HEK293 (cell line): ENCODE measurements around the gene SS18L1.

Source experiments
- CTCF ChIA-PET: fragments of 350-600 bp; formaldehyde crosslinking; extraction: SDS; loops from one replicate; lab custom pipeline; 2021; ENCODE audit warnings: antibody characterized with exemption; lab: Yijun Ruan, JAX
- POLR2A ChIA-PET: fragments of 300-600 bp; formaldehyde crosslinking; extraction: SDS; loops from one replicate; lab custom pipeline; 2020; ENCODE audit warnings: antibody characterized with exemption, inconsistent platforms; lab: Yijun Ruan, JAX
- H3K27ac ChIP-seq: fragments of 200-500 bp; sonication (Bioruptor generic); 2 replicates; pipeline ENCODE4 v1.5.1; 2014; ENCODE audit warnings: low read depth, low read length, control low read depth, inconsistent platforms; ENCODE audit errors: extremely low read depth
- H3K36me3 ChIP-seq, 2 experiments: fragments of 200-500 bp in 1 of 2; sonication (Bioruptor generic) in 1 of 2; 1 replicate in 1 of 2; 2 replicates in 1 of 2; pipeline ENCODE4 v1.5.1; 2014 to 2017; ENCODE audit warnings: inconsistent platforms in 2 of 2, low read length in 2 of 2; ENCODE audit not compliant: control insufficient read depth in 2 of 2, insufficient read depth in 1 of 2
- H3K4me1 ChIP-seq: fragments of 200-500 bp; sonication (Bioruptor generic); 2 replicates; pipeline ENCODE4 v1.5.1; 2014; ENCODE audit warnings: mild to moderate bottlenecking, low read length, inconsistent platforms; ENCODE audit not compliant: control insufficient read depth, insufficient read depth
- H3K4me3 ChIP-seq: 2 replicates; pipeline ENCODE4 v1.5.1; 2011; ENCODE audit warnings: low read depth, mild to moderate bottlenecking, control low read depth, low read length, moderate library complexity
- H3K9me3 ChIP-seq: fragments of 200-500 bp; sonication (Bioruptor generic); 2 replicates; pipeline ENCODE4 v1.5.1; 2014; ENCODE audit warnings: low read depth, low read length, inconsistent platforms; ENCODE audit not compliant: control insufficient read depth, insufficient read depth
- FEZF1 ChIP-seq: fragments of 450-650 bp; formaldehyde crosslinking; IDR thresholded peaks from 2 replicates; pipeline ENCODE4 v1.5.1; 2016; ENCODE audit warnings: missing biosample characterization, missing genetic modification characterization
- MYNN ChIP-seq: fragments of 450-650 bp; formaldehyde crosslinking; IDR thresholded peaks from 2 replicates; pipeline ENCODE4 v1.5.1; 2016; ENCODE audit warnings: missing biosample characterization, missing genetic modification characterization, borderline replicate concordance
- OSR2 ChIP-seq: fragments of 450-650 bp; formaldehyde crosslinking; IDR thresholded peaks from 2 replicates; pipeline ENCODE4 v1.5.1; 2016; ENCODE audit warnings: missing biosample characterization, missing genetic modification characterization
- SCRT1 ChIP-seq: fragments of 450-650 bp; formaldehyde crosslinking; IDR thresholded peaks from 2 replicates; pipeline ENCODE4 v1.5.1; 2016; ENCODE audit warnings: missing biosample characterization, missing genetic modification characterization, borderline replicate concordance
- ZBTB20 ChIP-seq: fragments of 450-650 bp; formaldehyde crosslinking; IDR thresholded peaks from 2 replicates; pipeline ENCODE4 v1.5.1; 2016; ENCODE audit warnings: missing biosample characterization, missing genetic modification characterization
- ZBTB26 ChIP-seq: fragments of 450-650 bp; formaldehyde crosslinking; optimal IDR thresholded peaks from 2 replicates; pipeline ENCODE3; 2016; ENCODE audit warnings: missing biosample characterization, mild to moderate bottlenecking, missing genetic modification characterization
- ZFP37 ChIP-seq: fragments of 450-650 bp; formaldehyde crosslinking; IDR thresholded peaks from 2 replicates; pipeline ENCODE4 v1.5.1; 2016; ENCODE audit warnings: missing biosample characterization, missing genetic modification characterization
- ZIC2 ChIP-seq: fragments of 450-650 bp; formaldehyde crosslinking; IDR thresholded peaks from 2 replicates; pipeline ENCODE4 v1.5.1; 2016; ENCODE audit warnings: missing biosample characterization, missing genetic modification characterization
- ZNF10 ChIP-seq: fragments of 450-650 bp; formaldehyde crosslinking; IDR thresholded peaks from 2 replicates; pipeline ENCODE4 v1.5.1; 2017; ENCODE audit warnings: missing biosample characterization, missing genetic modification characterization
- ZNF114 ChIP-seq: fragments of 450-650 bp; formaldehyde crosslinking; IDR thresholded peaks from 2 replicates; pipeline ENCODE4 v1.5.0; 2017; ENCODE audit warnings: missing biosample characterization, missing genetic modification characterization
- ZNF133 ChIP-seq: fragments of 450-650 bp; formaldehyde crosslinking; IDR thresholded peaks from 2 replicates; pipeline ENCODE4 v1.5.1; 2016; ENCODE audit warnings: missing biosample characterization, missing genetic modification characterization
- ZNF175 ChIP-seq: fragments of 450-650 bp; formaldehyde crosslinking; IDR thresholded peaks from 2 replicates; pipeline ENCODE4 v1.5.1; 2016; ENCODE audit warnings: missing biosample characterization, missing genetic modification characterization
- ZNF239 ChIP-seq: fragments of 450-650 bp; formaldehyde crosslinking; IDR thresholded peaks from 2 replicates; pipeline ENCODE4 v1.5.1; 2016; ENCODE audit warnings: missing biosample characterization, missing genetic modification characterization
- ZNF24 ChIP-seq: fragments of 450-650 bp; formaldehyde crosslinking; IDR thresholded peaks from 2 replicates; pipeline ENCODE4 v1.5.1; 2016; ENCODE audit warnings: missing biosample characterization, missing genetic modification characterization
- ZNF248 ChIP-seq: fragments of 450-650 bp; formaldehyde crosslinking; IDR thresholded peaks from 2 replicates; pipeline ENCODE4 v1.5.1; 2017; ENCODE audit warnings: missing biosample characterization, missing genetic modification characterization
- ZNF266 ChIP-seq: fragments of 450-650 bp; formaldehyde crosslinking; IDR thresholded peaks from 2 replicates; pipeline ENCODE4 v1.5.1; 2016; ENCODE audit warnings: missing biosample characterization, missing genetic modification characterization, low read depth
- ZNF292 ChIP-seq: fragments of 450-650 bp; formaldehyde crosslinking; IDR thresholded peaks from 2 replicates; pipeline ENCODE4 v1.5.1; 2016; ENCODE audit warnings: low read depth, missing biosample characterization, missing genetic modification characterization, borderline replicate concordance
- ZNF335 ChIP-seq: fragments of 450-650 bp; formaldehyde crosslinking; conservative IDR thresholded peaks from 2 replicates; pipeline ENCODE4 v1.5.1; 2016; ENCODE audit warnings: missing biosample characterization, missing genetic modification characterization
- ZNF404 ChIP-seq: fragments of 450-650 bp; formaldehyde crosslinking; IDR thresholded peaks from 2 replicates; pipeline ENCODE4 v1.5.1; 2017; ENCODE audit warnings: missing biosample characterization, missing genetic modification characterization
- ZNF423 ChIP-seq: fragments of 450-650 bp; formaldehyde crosslinking; IDR thresholded peaks from 2 replicates; pipeline ENCODE4 v1.5.1; 2016; ENCODE audit warnings: missing biosample characterization, missing genetic modification characterization
- ZNF433 ChIP-seq: fragments of 450-650 bp; formaldehyde crosslinking; IDR thresholded peaks from 2 replicates; pipeline ENCODE4 v1.5.1; 2016; ENCODE audit warnings: missing biosample characterization, missing genetic modification characterization, low read depth
- ZNF521 ChIP-seq: fragments of 450-650 bp; formaldehyde crosslinking; IDR thresholded peaks from 2 replicates; pipeline ENCODE4 v1.5.1; 2017; ENCODE audit warnings: missing biosample characterization, mild to moderate bottlenecking, missing genetic modification characterization
- ZNF555 ChIP-seq: fragments of 450-650 bp; formaldehyde crosslinking; conservative IDR thresholded peaks from 2 replicates; pipeline ENCODE4 v1.5.1; 2017; ENCODE audit warnings: missing biosample characterization, mild to moderate bottlenecking, missing genetic modification characterization, inconsistent platforms
- ZNF610 ChIP-seq: fragments of 450-650 bp; formaldehyde crosslinking; IDR thresholded peaks from 2 replicates; pipeline ENCODE4 v1.5.1; 2016; ENCODE audit warnings: missing biosample characterization, missing genetic modification characterization, borderline replicate concordance
- ZNF624 ChIP-seq: fragments of 450-650 bp; formaldehyde crosslinking; IDR thresholded peaks from 2 replicates; pipeline ENCODE4 v1.5.1; 2017; ENCODE audit warnings: missing biosample characterization, missing genetic modification characterization
- ZNF707 ChIP-seq: fragments of 450-650 bp; formaldehyde crosslinking; IDR thresholded peaks from 2 replicates; pipeline ENCODE4 v1.5.1; 2016; ENCODE audit warnings: missing biosample characterization, missing genetic modification characterization
- ZNF792 ChIP-seq: fragments of 450-650 bp; formaldehyde crosslinking; IDR thresholded peaks from 2 replicates; pipeline ENCODE4 v1.5.1; 2016; ENCODE audit warnings: missing biosample characterization, missing genetic modification characterization

SS18L1 gene

GRCh38 chr20:62138912-62139311 is 4.7 kb upstream of the SS18L1 start:
- ChIA-PET POLR2A (interaction anchor here (0.7 kb wide), 1 partner anchor 49 kb away, joined by 7 read pairs; no protein-coding TSS in a partner anchor), CTCF (interaction anchor here (0.6 to 1.7 kb wide), 3 partner anchors 13 to 128 kb away, joined by 3 to 9 read pairs (median 6); no protein-coding TSS in a partner anchor)
- no peak for TF ChIP-seq ZNF792 (tag by site-specific recombination)
- no peak for TF ChIP-seq ZFP37 (tag by site-specific recombination)
- TF ChIP-seq ZNF707 (tag by site-specific recombination) = no peak
- TF ChIP-seq ZNF335 (tag by site-specific recombination) = no peak
- TF ChIP-seq ZNF266 (tag by site-specific recombination) = no peak
- TF ChIP-seq ZNF175 (tag by site-specific recombination) = no peak
- TF ChIP-seq ZNF133 (tag by site-specific recombination) = no peak
- TF ChIP-seq ZNF239 (tag by site-specific recombination) = no peak
- no peak for TF ChIP-seq ZNF433 (tag by site-specific recombination)
- TF ChIP-seq ZNF292 (tag by site-specific recombination) = no peak
- no peak for TF ChIP-seq ZNF624 (tag by site-specific recombination)
- TF ChIP-seq FEZF1 = no peak
- no peak for TF ChIP-seq ZBTB20
- no peak for TF ChIP-seq ZNF10 (tag by site-specific recombination)
- no peak for TF ChIP-seq ZNF521 (tag by site-specific recombination)
- TF ChIP-seq ZNF610 (tag by site-specific recombination) = no peak
- no peak for TF ChIP-seq ZBTB26 (tag by site-specific recombination)
- TF ChIP-seq ZNF248 (tag by site-specific recombination) = no peak
- no peaks in the 10 kb centered on the region for H3K9me3 ChIP-seq
- H3K4me1 ChIP-seq = no peaks in the 10 kb centered on the region
- H3K36me3 ChIP-seq = peaks cover 9 to 77% of the 10 kb centered on the region in 2 experiments; a peak in 2 of 3 replicates
- H3K27ac ChIP-seq = no peak overlapping the region
- no peak overlapping the region for H3K4me3 ChIP-seq

- ChIA-PET POLR2A (no interaction called here), CTCF (interaction anchor here (0.6 to 1.7 kb wide), 3 partner anchors 12 to 129 kb away, joined by 3 to 9 read pairs (median 3); no protein-coding TSS in a partner anchor)
- Histone ChIP-seq H3K4me1 (no peaks in the 10 kb centered on the region), H3K4me3 (no peak overlapping the region), H3K9me3 (no peaks in the 10 kb centered on the region), H3K27ac (no peak overlapping the region), H3K36me3 (peaks cover 9 to 70% of the 10 kb centered on the region in 2 experiments; a peak in 2 of 3 replicates)
- TF ChIP-seq ZNF404 (tag by site-specific recombination) = no peak
- no peak for TF ChIP-seq ZNF24
- TF ChIP-seq ZFP37 (tag by site-specific recombination) = no peak
- TF ChIP-seq ZNF114 (tag by site-specific recombination) = no peak
- TF ChIP-seq SCRT1 (tag by site-specific recombination) = no peak
- no peak for TF ChIP-seq MYNN (tag by site-specific recombination)
- no peak for TF ChIP-seq ZNF423 (tag by site-specific recombination)
- TF ChIP-seq ZNF555 (tag by site-specific recombination) = no peak
- no peak for TF ChIP-seq ZIC2
- no peak for TF ChIP-seq OSR2
Measured at GRCh38 chr20:62139636-62140035, 3.9 kb upstream of the SS18L1 start.
